ENCODE measurements around the gene FNDC11.
"Not testable (repeated sequence)": the region's sequence is repeated elsewhere in the genome, so short reads cannot be mapped to it uniquely, and the experiment has no call there.

FNDC11 gene

GRCh38 chr20:63554361-63555278 lies 661 bp downstream of the FNDC11 start:
- DNase-seq: peak; percentile 36

DNA sequence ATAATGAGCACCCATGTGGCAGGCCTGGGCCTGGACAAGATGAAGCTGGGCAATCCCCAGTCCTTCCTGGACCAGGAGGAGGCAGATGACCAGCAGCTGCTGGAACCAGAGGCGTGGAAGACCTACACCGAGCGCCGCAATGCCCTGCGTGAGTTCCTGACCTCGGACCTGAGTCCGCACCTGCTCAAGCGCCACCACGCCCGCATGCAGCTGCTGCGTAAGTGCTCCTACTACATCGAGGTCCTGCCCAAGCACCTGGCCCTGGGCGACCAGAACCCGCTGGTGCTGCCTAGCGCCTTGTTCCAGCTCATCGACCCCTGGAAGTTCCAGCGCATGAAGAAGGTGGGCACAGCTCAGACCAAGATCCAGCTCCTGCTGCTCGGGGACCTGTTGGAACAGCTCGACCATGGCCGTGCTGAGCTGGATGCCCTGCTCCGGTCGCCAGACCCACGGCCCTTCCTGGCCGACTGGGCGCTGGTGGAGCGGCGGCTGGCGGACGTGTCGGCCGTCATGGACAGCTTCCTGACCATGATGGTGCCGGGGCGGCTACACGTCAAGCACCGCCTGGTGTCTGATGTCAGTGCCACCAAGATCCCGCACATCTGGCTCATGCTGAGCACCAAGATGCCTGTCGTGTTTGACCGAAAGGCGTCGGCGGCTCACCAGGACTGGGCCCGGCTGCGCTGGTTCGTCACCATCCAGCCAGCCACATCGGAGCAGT lies 1.9 kb downstream of the FNDC11 start:
- DNase-seq: peak; percentile 42

GRCh38 chr20:63556873-63557478 lies 3.0 kb downstream of the FNDC11 start:
- no peak for DNase-seq

- no peak for DNase-seq
Measured at GRCh38 chr20:63557481-63557891, 3.5 kb downstream of the FNDC11 start.

DNA sequence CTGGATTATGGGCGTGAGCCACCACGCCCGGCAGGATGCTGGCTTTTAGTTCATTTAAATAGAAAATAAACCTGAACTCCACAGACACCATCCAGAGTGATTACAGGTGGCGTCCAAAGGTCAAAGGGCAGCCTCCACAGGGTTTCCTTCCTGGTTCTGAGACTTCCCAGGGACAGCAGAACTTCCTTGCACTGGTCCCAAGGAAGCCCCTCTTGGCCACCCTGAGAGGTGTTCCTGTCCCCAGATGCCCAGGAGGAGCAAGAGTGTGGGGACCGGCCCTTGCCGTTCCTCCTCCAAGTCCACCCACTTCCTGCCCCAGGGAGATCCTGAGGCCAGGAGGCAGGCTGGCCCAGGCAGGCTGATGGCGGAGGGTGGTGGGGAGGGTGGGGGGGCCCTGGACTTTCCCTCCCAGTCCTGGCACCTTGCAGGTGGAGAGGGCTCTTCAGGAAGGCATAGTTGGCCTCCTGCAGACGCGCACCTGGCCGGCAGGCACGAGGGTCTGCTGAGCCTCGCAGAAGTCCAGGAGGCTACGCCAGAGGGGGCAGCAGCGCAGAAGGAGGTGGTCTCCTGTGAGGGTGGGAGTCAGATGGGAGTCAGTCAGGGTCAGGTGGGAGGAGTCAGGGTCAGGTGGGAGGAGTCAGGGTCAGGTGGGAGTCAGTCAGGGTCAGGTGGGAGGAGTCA lies 5.0 kb downstream of the FNDC11 start:
- no peak for DNase-seq

DNA sequence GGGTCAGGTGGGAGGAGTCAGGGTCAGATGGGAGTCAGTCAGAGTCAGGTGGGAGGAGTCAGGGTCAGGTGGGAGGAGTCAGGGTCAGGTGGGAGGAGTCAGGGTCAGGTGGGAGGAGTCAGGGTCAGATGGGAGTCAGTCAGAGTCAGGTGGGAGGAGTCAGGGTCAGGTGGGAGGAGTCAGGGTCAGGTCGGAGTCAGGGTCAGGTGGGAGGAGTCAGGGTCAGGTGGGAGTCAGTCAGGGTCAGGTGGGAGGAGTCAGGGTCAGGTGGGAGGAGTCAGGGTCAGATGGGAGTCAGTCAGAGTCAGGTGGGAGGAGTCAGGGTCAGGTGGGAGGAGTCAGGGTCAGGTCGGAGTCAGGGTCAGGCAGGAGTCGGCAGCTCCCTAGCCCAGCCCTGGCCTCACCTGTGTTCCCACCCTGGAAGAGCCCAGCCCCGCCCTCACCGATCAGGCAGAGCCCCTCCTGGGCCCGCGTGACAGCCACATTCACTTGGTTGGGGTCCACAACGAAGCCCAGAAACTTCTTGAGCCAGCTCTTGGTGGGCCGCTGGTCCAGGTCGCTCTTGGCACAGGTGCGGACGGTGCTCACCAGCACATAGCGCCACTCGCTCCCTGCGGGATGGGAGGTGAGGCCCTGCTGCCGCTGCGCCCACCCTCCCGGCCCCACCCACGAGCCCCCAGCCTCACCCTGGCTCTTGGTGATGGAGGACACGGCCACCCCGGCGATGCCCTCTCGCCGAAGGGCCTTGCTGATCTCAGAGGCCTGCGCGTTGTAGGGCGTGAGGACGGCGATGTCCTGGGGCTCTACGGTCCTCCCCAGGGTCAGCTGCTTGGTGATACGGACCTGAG lies 5.8 kb downstream of the FNDC11 start:
- not testable (repeated sequence) for DNase-seq

DNA sequence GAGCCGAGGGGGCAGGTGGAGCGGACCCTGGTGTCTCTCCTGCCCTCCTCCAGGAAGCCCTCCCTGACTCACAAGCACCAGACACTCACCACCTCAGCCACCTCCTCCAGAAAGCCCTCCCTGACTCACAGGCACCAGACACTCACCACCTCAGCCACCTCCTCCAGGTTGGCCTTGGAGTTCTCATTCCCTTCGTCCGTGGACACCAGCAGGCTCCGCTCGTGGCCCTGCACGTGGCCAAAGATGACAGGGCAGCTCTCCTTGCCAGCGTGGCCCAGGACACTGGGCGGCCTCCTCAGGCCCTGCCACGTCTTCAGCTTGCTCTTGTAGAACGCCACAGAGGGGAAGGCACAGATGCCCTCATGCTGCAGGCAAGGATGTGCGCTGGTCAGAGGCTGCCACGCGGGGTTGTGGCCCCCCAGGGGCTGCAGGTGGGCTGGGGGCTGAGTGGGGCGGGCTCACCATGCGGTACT lies 6.4 kb downstream of the FNDC11 start:
- no peak for DNase-seq

DNA sequence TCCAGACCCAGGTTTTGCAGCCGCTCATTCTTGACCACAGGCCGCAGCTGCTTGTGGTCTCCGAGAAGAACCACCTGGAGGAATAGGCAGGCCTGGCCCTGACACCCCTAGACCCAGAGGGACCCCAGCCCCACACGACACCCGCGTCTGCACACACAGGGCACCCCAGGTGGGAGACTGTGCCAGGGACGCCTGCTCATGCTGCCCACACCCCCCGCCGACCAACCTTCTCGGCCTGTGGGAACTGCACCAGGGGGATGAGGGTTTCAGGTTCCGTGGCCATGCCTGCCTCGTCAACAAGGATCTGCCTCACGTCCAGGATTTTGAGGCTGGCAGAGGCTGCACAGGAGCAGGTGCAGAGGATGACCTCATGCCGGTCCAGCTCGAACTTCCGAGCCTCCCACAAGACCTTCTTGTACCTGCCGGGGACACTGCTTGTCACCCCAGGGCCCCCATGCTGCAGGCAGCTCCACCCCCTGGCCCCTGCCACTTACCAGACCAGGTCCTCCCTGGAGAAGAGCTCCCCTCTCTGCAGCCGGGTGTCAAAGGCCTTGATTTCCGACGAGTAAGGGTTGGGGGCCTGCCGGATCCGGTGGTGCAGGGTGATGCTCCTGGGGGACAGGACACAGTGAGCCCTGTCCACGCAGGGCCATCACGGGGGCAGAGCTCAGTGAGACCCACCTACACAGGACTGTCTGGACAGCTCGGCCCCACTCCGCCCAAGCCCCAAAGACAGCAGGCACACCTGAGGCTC lies 7.1 kb downstream of the FNDC11 start:
- no peak for DNase-seq

DNA sequence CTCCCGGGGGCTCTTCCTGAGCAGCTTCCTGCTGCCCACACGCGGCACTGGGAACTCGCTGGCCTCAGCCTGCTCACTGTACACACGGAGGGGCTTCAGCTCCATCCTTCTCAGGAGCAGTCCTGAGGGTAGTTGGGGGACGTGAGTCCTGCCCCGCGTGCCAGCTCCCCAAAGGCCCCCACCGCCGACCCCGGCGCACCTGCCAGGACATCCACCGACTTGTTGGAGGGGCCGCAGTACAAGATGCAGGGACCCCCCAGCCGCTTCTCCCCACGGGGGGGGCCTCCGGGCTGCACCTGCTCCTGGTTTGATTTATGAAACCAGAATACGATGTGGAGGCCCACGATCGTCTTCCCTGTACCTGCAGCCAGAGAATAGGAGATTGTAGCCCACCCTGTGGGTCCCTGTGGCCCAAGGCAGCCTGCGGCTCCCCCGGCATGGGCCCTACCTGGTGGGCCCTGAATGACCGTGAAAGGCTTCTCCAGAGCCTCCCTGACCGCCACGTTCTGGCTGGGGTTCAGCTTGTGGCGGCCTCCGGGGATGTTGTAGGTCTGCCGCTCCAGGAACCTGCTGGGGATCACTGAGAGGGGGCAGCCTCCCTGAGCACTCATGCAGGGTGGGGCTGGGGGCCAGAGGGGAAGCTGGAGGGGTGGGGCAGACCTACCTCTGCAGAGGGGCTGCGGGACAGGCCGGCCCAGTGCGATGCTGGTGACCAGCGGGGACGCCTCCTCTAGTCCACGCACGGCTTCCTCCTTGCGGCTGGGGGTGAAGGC lies 7.9 kb downstream of the FNDC11 start:
- DNase-seq: no peak

DNA sequence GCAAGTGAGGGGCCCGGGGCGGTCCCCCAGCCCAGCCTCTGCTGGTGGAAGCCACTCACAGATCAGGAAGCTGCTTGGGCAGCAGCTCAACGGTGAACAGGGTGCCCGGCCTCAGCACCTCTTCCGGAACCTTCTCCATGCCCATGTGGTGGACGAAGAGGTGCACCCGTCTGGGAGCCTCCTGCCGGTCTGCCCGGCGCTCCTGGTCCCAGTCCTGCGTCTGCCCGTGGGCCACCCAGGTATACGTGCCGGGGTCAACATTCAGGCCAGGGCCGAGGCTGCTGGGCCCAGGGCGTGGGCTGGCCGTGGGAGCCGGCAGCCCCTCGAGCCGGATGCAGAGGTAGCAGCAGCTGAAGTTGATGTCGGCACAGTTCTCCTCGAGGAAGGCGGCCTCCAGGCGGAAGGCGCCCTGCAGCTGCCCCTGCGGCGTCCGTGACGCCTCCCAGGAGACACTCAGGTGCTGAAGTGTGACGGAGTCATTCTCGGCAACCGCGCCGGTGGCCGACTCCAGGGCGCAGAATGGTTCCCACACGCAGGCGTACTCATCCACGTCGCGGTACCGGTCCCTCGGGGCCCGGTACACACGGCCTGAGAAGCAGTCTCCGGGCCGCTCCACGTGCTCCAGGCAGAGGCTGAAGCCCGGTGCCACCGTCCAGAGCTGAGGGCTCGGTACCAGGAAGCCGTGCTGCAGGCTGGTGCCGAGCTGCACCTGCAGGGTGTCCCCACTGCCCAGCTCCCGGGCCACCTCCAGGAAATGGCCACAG lies 8.7 kb downstream of the FNDC11 start:
- DNase-seq: no peak

GRCh38 chr20:63563225-63563935 lies 9.4 kb downstream of the FNDC11 start:
- DNase-seq: no peak

- DNase-seq: no peak
Measured at GRCh38 chr20:63564036-63564810, 10.3 kb downstream of the FNDC11 start.

DNA sequence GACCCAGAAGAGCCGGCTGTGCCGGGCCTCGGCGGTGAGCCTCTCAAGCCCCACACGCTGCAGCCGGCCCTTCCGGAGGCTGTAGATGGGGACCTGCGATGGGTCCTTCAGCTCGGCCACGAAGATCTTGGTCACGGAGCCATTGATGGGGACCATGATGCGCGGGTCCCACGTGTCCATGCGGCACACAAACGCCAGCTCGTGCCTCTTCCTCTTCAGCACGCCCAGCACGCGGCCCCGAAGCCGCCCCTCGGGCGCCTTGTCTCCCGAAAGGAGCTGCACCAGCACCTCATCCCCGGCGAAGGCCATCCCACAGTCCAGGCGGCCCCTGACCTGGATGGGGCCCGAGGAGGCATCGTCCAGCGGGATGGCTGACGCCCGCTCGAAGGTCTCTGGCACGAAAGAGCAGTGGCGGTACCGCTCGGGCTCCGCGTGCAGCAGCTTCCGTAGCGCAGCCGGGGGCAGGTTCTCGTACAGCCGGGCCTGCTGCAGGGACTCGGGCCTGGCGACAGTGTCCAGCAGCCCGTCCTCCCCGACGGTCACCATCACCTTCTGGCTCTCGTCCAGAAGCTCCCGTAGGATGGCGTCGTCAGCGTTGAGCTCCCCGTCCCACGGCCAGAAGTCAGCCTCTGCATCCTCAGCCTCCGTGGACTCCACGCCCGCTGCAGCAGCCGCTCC lies 11.2 kb downstream of the FNDC11 start:
- DNase-seq: no peak

DNA sequence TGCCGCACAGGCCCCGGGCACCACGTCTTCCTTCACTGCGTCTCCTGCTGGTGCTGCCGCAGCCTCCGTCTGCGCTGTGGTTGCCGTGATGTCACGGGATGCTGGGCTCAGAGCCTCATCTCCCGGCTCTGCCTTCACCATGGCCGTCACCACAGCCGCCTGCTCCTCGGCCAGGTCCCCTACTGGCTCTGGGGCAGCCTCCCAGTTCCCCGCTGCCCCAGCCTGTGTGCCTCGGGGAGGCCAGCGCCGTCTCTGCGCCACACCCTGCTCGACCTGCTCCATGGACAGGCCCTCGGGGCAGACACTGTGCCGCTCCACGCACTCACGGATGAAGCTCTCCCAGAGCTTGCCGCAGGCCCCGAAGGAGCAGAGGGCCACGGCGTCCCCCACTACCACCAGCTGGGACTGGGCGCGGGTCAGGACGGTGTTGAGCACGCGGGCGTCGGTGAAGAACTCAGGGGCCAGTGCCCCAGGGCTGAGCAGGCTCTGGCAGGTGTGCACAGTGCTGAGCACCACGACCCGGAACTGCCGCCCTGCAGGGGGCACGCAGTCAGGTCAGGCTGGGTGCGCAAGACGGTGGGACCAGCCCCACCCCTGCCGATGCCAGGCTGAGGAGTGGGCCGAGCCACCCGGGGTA lies 11.9 kb downstream of the FNDC11 start:
- no peak for DNase-seq

- DNase-seq: no peak
Measured at GRCh38 chr20:63566395-63567135, 12.6 kb downstream of the FNDC11 start.

- no peak for DNase-seq
Measured at GRCh38 chr20:63567136-63567385, 13.1 kb downstream of the FNDC11 start.
